Activated T-helper 1 cell treated with anti-CD3 and anti-CD28 coated beads, Interleukin-12 subunit alpha, Interleukin-12 subunit beta, Interleukin-2, Interleukin-4 antibody, amounts not matched to agents 30 ng/mL and 10 ng/mL and 1 ng/mL, durations not matched to agents 14 hours and 24 hours and 36 hours (primary cell): ENCODE data around the gene ARHGAP10. TPM values are rescaled to one million over a fixed set of nuclear protein-coding genes. Genes with fewer than 3 reads are reported as not detected.
"Not testable (repeated sequence)": the region's sequence is repeated elsewhere in the genome, so short reads cannot be mapped to it uniquely, and the experiment has no call there.

Experiments used
- DNase-seq: peaks from one replicate; pipeline ENCODE4 v3.0.0; 2021; ENCODE audit warnings: low spot score
- H3K27ac Mint-ChIP-seq: one replicate; pipeline ENCODE4 v1.8.0; 2021; ENCODE audit warnings: mild to moderate bottlenecking, mixed read lengths
- H3K27me3 Mint-ChIP-seq: one replicate; pipeline ENCODE4 v1.8.0; 2022; ENCODE audit warnings: mild to moderate bottlenecking, moderate library complexity, mixed read lengths; ENCODE audit not compliant: insufficient read depth
- H3K36me3 Mint-ChIP-seq: one replicate; pipeline ENCODE4 v1.8.0; 2021; ENCODE audit warnings: low read depth, mixed read lengths
- H3K4me1 Mint-ChIP-seq: one replicate; pipeline ENCODE4 v1.8.0; 2021; ENCODE audit warnings: low read depth, mixed read lengths
- H3K4me3 Mint-ChIP-seq: one replicate; pipeline ENCODE4 v1.8.0; 2021; ENCODE audit warnings: mild to moderate bottlenecking, moderate library complexity, mixed read lengths
- H3K9me3 Mint-ChIP-seq: one replicate; pipeline ENCODE4 v1.8.0; 2021; ENCODE audit warnings: mixed read lengths
- intact Hi-C: fragments of 100-400 bp; cut with micrococcal nuclease; formaldehyde crosslinking; loops from one replicate; pipeline ENCODE4 v1.15.1; 2024
- total RNA-seq: library from RNA; stranded (reverse); gene quantifications from 2 replicates; pipeline ENCODE4 v1.2.3, GENCODE V29; 2022

Gene ARHGAP10
- total RNA-seq, 1 donor from 2014 or later = 7.4 TPM

DNA sequence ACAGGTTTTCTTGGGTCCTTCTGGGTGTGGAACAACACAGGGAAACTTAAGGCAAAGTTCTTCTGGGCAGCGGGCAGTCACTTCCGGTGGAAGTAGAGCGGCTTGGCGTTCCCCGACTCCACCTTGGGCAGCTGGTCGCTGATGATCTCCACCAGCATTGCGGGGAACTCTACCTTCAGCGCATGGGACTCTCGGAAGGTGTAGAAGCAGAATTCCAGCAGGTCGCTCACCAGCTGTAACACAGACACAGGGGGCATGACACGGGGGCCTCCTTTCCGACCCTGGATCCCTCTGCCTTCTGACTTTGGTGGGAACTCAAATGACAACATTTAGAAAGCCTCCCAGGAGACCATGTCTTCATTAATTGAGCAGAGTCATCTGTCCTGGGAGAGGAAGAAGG lies 349.4 kb downstream of the ARHGAP10 start:
- no peaks in the 10 kb centered on the region for H3K4me1 Mint-ChIP-seq
- peaks cover 14% of the 10 kb centered on the region for H3K9me3 Mint-ChIP-seq
- no peak overlapping the region for H3K27ac Mint-ChIP-seq
- peaks cover 4% of the 10 kb centered on the region for H3K27me3 Mint-ChIP-seq
- no peak overlapping the region for H3K4me3 Mint-ChIP-seq
- no peak for DNase-seq
- intact Hi-C loops = no loop called here
- peaks cover 3% of the 10 kb centered on the region for H3K36me3 Mint-ChIP-seq

- no peak for DNase-seq
- intact Hi-C loops = no loop called here
- H3K4me3 Mint-ChIP-seq = no peak overlapping the region
- H3K27ac Mint-ChIP-seq = no peak overlapping the region
- peaks cover 10% of the 10 kb centered on the region for H3K9me3 Mint-ChIP-seq
- H3K27me3 Mint-ChIP-seq = peaks cover 4% of the 10 kb centered on the region
- H3K4me1 Mint-ChIP-seq = no peaks in the 10 kb centered on the region
- H3K36me3 Mint-ChIP-seq = no peaks in the 10 kb centered on the region
Measured at GRCh38 chr4:148081745-148082144, 349.9 kb downstream of the ARHGAP10 start.

DNA sequence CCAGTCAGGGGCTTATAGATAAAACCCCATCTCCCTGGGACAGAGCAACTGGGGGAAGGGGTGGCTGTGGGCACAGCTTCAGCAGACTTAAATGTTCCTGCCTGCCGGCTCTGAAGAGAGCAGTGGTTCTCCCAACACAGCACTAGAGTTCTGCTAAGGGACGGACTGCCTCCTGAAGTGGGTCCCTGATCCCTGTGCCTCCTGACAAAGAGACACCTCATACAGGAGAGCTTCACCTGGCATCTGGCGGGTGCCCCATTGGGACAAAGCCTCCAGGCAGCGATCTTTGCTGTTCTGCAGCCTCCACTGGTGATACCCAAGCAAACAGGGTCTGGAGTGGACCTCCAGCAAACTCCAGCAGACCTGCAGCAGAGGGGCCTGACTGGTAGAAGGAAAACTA lies 351.2 kb downstream of the ARHGAP10 start:
- DNase-seq, H3K9me3 Mint-ChIP-seq, H3K27ac Mint-ChIP-seq, intact Hi-C loops, H3K36me3 Mint-ChIP-seq, H3K27me3 Mint-ChIP-seq, H3K4me1 Mint-ChIP-seq, H3K4me3 Mint-ChIP-seq: not testable (repeated sequence)

DNA sequence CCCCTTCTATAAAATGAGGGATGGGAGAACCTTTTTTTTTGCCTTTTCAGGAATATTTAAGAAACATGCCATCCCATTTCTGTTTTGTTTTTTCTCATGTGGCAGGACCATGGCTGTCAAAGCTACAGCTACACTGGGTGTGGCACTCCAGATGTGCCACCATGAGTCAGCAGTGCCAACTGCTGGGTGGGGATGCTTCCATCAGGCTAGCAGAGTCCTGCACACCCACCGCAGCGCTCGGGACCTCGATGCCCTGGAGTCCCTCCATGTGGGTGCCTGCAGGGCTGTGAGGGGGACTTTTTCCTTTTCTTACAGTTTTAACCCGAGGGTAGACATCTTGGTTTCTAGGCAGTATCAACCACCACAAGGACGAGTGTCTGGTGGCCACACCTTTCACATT lies 357.7 kb downstream of the ARHGAP10 start:
- no peak overlapping the region for H3K27ac Mint-ChIP-seq
- no peaks in the 10 kb centered on the region for H3K36me3 Mint-ChIP-seq
- intact Hi-C loops = no loop called here
- peaks cover 10% of the 10 kb centered on the region for H3K9me3 Mint-ChIP-seq
- no peak overlapping the region for H3K4me3 Mint-ChIP-seq
- H3K27me3 Mint-ChIP-seq = peaks cover 5% of the 10 kb centered on the region
- H3K4me1 Mint-ChIP-seq = no peaks in the 10 kb centered on the region
- no peak for DNase-seq

- intact Hi-C loops = no loop called here
- Mint-ChIP-seq H3K9me3 (peaks cover 8% of the 10 kb centered on the region), H3K4me1 (no peaks in the 10 kb centered on the region), H3K27ac (no peak overlapping the region), H3K4me3 (no peak overlapping the region), H3K36me3 (no peaks in the 10 kb centered on the region), H3K27me3 (peaks cover 4% of the 10 kb centered on the region)
- no peak for DNase-seq
Measured at GRCh38 chr4:148090029-148090428, 358.1 kb downstream of the ARHGAP10 start.

DNA sequence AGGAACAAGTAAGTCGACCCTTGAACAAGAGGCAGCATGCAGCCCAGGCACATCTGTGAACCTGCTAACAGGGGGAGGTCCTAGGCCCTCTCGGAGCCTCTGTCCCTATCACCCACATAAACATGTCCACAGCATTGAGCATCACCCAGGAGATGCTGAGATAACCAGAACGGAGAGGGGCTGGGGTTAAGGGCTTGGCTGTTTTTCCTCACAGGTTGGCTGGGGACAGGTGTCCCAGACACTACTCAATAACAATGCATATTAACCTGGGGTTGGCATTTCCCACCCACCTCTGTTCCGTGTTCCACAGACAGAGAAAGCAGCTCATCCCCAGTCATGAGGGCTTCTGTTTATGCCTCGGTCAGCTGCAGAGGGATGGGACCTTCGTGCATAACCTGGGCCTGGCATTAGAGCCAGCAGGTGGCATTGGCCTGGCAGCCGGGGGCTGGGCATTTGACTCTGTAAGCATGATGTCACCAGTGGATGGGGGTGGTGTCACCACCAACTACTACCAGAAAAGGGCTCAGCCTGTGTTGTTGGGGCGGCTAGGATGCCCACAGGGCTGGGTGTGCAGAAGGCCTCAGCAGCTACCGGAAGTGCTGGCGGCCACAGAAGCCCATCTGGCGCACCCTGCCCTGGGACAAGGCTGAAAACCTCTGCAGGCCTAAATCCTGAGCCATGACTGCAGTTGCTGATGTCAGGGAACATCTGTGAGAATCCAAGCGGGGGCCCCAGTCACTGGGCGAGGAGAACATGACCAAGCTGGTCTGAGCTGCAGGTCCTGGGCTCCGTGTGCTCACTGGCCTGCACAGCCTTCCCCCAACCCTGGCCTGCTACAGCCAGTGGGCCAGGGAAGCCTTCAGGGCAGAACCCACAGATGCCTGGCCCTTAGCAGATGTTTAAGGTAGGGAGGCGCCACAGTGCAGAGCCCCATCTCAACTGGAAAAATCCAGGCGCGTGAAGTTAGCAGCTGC lies 358.9 kb downstream of the ARHGAP10 start:
- no peak for DNase-seq
- Mint-ChIP-seq H3K27ac (no peak overlapping the region), H3K9me3 (peaks cover under 1% of the 10 kb centered on the region), H3K4me3 (no peak overlapping the region), H3K4me1 (no peaks in the 10 kb centered on the region), H3K27me3 (peaks cover 4% of the 10 kb centered on the region), H3K36me3 (no peaks in the 10 kb centered on the region)
- intact Hi-C loops = no loop called here

- DNase-seq = no peak
- Mint-ChIP-seq H3K27ac (no peak overlapping the region), H3K4me1 (no peaks in the 10 kb centered on the region), H3K4me3 (no peak overlapping the region), H3K27me3 (peaks cover 4% of the 10 kb centered on the region), H3K9me3 (no peaks in the 10 kb centered on the region), H3K36me3 (no peaks in the 10 kb centered on the region)
- intact Hi-C loops = no loop called here
Measured at GRCh38 chr4:148091896-148092295, 360.0 kb downstream of the ARHGAP10 start.

- intact Hi-C loops = no loop called here
- DNase-seq = no peak
- Mint-ChIP-seq H3K27me3 (peaks cover 4% of the 10 kb centered on the region), H3K36me3 (no peaks in the 10 kb centered on the region), H3K4me3 (no peak overlapping the region), H3K27ac (no peak overlapping the region), H3K4me1 (no peaks in the 10 kb centered on the region), H3K9me3 (no peaks in the 10 kb centered on the region)
Measured at GRCh38 chr4:148092316-148093014, 360.6 kb downstream of the ARHGAP10 start.

GRCh38 chr4:148093065-148093464 lies 361.2 kb downstream of the ARHGAP10 start:
- no peaks in the 10 kb centered on the region for H3K4me1 Mint-ChIP-seq
- H3K27ac Mint-ChIP-seq = no peak overlapping the region
- no peak overlapping the region for H3K4me3 Mint-ChIP-seq
- no peaks in the 10 kb centered on the region for H3K36me3 Mint-ChIP-seq
- H3K9me3 Mint-ChIP-seq = no peaks in the 10 kb centered on the region
- intact Hi-C loops = no loop called here
- H3K27me3 Mint-ChIP-seq = peaks cover 4% of the 10 kb centered on the region
- DNase-seq = no peak

GRCh38 chr4:148094149-148094548 lies 362.3 kb downstream of the ARHGAP10 start:
- H3K36me3 Mint-ChIP-seq = no peaks in the 10 kb centered on the region
- H3K9me3 Mint-ChIP-seq = no peaks in the 10 kb centered on the region
- intact Hi-C loops = no loop called here
- DNase-seq = no peak
- H3K4me3 Mint-ChIP-seq = no peak overlapping the region
- H3K27me3 Mint-ChIP-seq = peaks cover 4% of the 10 kb centered on the region
- H3K27ac Mint-ChIP-seq = no peak overlapping the region
- no peaks in the 10 kb centered on the region for H3K4me1 Mint-ChIP-seq

- H3K36me3 Mint-ChIP-seq = no peaks in the 10 kb centered on the region
- H3K27ac Mint-ChIP-seq = no peak overlapping the region
- no peak for DNase-seq
- no peak overlapping the region for H3K4me3 Mint-ChIP-seq
- intact Hi-C loops = no loop called here
- H3K27me3 Mint-ChIP-seq = peaks cover 4% of the 10 kb centered on the region
- no peaks in the 10 kb centered on the region for H3K9me3 Mint-ChIP-seq
- H3K4me1 Mint-ChIP-seq = no peaks in the 10 kb centered on the region
Measured at GRCh38 chr4:148095346-148095923, 363.5 kb downstream of the ARHGAP10 start.

DNA sequence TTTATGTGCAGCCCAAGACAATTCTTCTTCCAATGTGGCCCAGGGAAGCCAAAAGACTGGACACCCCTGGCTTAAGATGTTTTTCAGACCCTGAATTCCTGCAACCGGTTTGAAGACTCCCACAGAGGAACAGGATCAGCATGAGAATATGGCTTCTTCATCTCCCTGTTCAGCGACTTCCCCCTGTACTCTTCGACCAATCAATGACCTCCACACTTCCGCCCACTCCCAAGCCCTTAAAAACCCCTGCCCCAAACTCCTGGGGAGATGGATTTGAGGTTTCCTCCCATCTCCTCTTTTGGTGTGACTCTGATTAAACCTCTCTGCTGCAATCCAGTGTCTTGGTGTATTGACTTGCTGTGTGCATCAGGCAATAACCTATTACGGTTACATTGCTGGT lies 365.9 kb downstream of the ARHGAP10 start:
- Mint-ChIP-seq H3K36me3 (no peaks in the 10 kb centered on the region), H3K27me3 (peaks cover 4% of the 10 kb centered on the region), H3K27ac (no peak overlapping the region), H3K4me1 (no peaks in the 10 kb centered on the region), H3K9me3 (no peaks in the 10 kb centered on the region), H3K4me3 (no peak overlapping the region)
- DNase-seq = no peak
- intact Hi-C loops = no loop called here

GRCh38 chr4:148101235-148101634 lies 369.3 kb downstream of the ARHGAP10 start:
- Mint-ChIP-seq H3K27me3 (no peaks in the 10 kb centered on the region), H3K27ac (no peak overlapping the region), H3K36me3 (no peaks in the 10 kb centered on the region), H3K9me3 (no peaks in the 10 kb centered on the region), H3K4me1 (no peaks in the 10 kb centered on the region), H3K4me3 (no peak overlapping the region)
- no peak for DNase-seq
- intact Hi-C loops = no loop called here
